GM18870 (cell line): Measurements from ENCODE around the gene FBXW8.

Experiments used
- ATAC-seq: cut with Tn5 transposase; IDR thresholded peaks from one replicate; pipeline ENCODE4 v1.9.1; 2021; ENCODE audit warnings: moderate library complexity; ENCODE audit not compliant: unreplicated experiment

The FBXW8 gene

GRCh38 chr12:117069926-117070900 lies 159.5 kb downstream of the FBXW8 start:
- no peak for ATAC-seq

- ATAC-seq = no peak
Observed at GRCh38 chr12:117071009-117071408, 160.3 kb downstream of the FBXW8 start.

- no peak for ATAC-seq
Observed at GRCh38 chr12:117072106-117072505, 161.4 kb downstream of the FBXW8 start.

GRCh38 chr12:117072736-117073490 lies 162.2 kb downstream of the FBXW8 start:
- ATAC-seq = no peak

GRCh38 chr12:117073611-117074010 lies 162.9 kb downstream of the FBXW8 start:
- ATAC-seq = no peak

- no peak for ATAC-seq
Observed at GRCh38 chr12:117076410-117077372, 165.9 kb downstream of the FBXW8 start.

GRCh38 chr12:117079487-117079886 lies 168.7 kb downstream of the FBXW8 start:
- ATAC-seq = no peak

- ATAC-seq = no peak
Observed at GRCh38 chr12:117080661-117081144, 170.0 kb downstream of the FBXW8 start.
